Osteocyte (in vitro differentiated cells): ENCODE results near the gene PTPRB. TPM values are rescaled to one million over a fixed set of nuclear protein-coding genes. Genes with fewer than 3 reads are reported as not detected.

Source experiments
- DNase-seq: peaks from one replicate; pipeline ENCODE4 v3.0.0; 2021; ENCODE audit warnings: mixed read lengths; ENCODE audit not compliant: unreplicated experiment; ENCODE audit errors: extremely low spot score
- H3K27ac Mint-ChIP-seq: one replicate; pipeline ENCODE4 v1.8.0; 2021; ENCODE audit warnings: mild to moderate bottlenecking, mixed read lengths; ENCODE audit not compliant: unreplicated experiment
- H3K27me3 Mint-ChIP-seq: one replicate; pipeline ENCODE4 v1.8.0; 2021; ENCODE audit warnings: mixed read lengths; ENCODE audit not compliant: unreplicated experiment
- H3K36me3 Mint-ChIP-seq: one replicate; pipeline ENCODE4 v1.8.0; 2021; ENCODE audit warnings: mixed read lengths; ENCODE audit not compliant: unreplicated experiment
- H3K4me1 Mint-ChIP-seq: one replicate; pipeline ENCODE4 v1.8.0; 2021; ENCODE audit warnings: mixed read lengths; ENCODE audit not compliant: unreplicated experiment
- H3K4me3 Mint-ChIP-seq: one replicate; pipeline ENCODE4 v1.8.0; 2021; ENCODE audit warnings: mild to moderate bottlenecking, moderate library complexity, mixed read lengths; ENCODE audit not compliant: unreplicated experiment
- H3K9me3 Mint-ChIP-seq: one replicate; pipeline ENCODE4 v1.8.0; 2021; ENCODE audit warnings: mixed read lengths; ENCODE audit not compliant: unreplicated experiment
- long read RNA-seq: library from polyadenylated mRNA; unstranded; transcript quantifications from one replicate; pipeline ENCODE4 v2.0.0, GENCODE V29; 2021
- total RNA-seq: library from RNA; stranded (reverse); gene quantifications from 2 replicates; pipeline ENCODE4 v1.2.1, GENCODE V29; 2021
- TF ChIP-seq, protein P1 (sequence below): fragments of 200-600 bp; sonication (generic); IDR thresholded peaks from 2 replicates; pipeline ENCODE4 v1.5.0; 2021; ENCODE audit warnings: antibody characterized with exemption, mild to moderate bottlenecking, moderate library complexity

PTPRB gene
- total RNA-seq: 0.05 and 0.10 TPM in 2 replicates
- long read RNA-seq: 0 reads

DNA sequence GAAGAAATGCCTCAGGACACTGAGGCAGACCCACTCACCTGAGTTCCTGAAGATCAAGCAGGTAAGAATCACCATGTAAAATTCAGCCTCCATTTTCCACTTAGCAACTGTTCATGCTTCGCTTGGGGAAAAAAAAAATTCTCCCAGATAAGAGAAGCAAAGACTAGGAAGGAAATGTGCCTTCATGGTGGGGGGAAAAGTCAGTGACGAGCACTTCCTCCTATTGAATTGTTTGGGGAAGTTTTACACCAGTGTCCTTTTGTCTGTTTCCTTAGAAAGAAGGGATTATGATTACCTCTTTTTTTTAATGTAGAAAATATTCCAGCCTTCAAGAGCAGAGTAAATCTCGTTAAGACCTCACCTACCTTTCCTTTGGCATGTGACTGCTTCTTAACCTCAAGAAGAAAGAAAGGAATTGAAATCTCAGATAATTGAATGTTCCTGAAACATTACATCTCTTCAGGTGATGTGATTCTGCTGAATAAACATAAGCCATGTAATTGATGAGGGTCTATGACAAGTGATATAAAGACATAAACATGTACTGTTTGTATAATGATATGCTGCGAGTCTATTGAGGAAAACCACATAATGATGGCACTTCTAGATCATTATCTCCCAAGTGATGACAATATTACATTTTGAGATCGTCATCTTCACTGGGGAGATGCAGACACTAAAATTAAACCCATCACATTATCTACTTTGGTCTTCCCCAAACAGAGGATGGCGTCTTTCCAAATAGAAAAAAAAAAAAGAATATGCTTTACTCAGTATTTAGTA, at the start of gene PTPRB:
PTPRB (minus strand) TSS at position 127 of the 783 bp plus-strand sequence; CDS start at position 93, 34 bp downstream.
- H3K4me3 Mint-ChIP-seq: no peak within 1 kb of the TSS
- no peaks in the 10 kb centered on the region for H3K9me3 Mint-ChIP-seq
- H3K27me3 Mint-ChIP-seq: peaks cover 2% of the 10 kb centered on the region
- H3K36me3 Mint-ChIP-seq: no peaks in the 10 kb centered on the region
- no peaks in the 10 kb centered on the region for H3K4me1 Mint-ChIP-seq
- no peak within 1 kb of the TSS for H3K27ac Mint-ChIP-seq
- TF ChIP-seq, protein P1, sequence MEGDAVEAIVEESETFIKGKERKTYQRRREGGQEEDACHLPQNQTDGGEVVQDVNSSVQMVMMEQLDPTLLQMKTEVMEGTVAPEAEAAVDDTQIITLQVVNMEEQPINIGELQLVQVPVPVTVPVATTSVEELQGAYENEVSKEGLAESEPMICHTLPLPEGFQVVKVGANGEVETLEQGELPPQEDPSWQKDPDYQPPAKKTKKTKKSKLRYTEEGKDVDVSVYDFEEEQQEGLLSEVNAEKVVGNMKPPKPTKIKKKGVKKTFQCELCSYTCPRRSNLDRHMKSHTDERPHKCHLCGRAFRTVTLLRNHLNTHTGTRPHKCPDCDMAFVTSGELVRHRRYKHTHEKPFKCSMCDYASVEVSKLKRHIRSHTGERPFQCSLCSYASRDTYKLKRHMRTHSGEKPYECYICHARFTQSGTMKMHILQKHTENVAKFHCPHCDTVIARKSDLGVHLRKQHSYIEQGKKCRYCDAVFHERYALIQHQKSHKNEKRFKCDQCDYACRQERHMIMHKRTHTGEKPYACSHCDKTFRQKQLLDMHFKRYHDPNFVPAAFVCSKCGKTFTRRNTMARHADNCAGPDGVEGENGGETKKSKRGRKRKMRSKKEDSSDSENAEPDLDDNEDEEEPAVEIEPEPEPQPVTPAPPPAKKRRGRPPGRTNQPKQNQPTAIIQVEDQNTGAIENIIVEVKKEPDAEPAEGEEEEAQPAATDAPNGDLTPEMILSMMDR: no peak
- no peak for DNase-seq

DNA sequence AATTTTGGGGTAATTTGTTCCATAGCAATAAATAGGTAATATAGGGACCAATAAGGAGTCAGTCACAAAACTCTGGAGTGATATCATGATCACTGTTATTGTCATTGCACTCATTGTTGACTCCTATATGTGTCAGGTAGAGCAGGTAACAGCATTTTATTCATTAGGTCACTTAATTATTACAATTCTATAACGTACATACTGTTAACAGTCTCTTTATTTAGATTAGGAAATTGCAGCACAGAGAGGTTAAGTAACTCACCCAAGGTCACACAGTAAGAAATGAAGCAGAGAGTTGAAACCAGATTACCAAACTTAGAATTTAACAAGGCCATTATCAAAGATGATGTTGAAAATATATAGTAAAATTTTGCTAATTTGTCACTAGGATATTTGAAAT, 49.7 kb upstream of the PTPRB start:
- Mint-ChIP-seq H3K4me3 (no peak overlapping the region), H3K36me3 (no peaks in the 10 kb centered on the region), H3K4me1 (no peaks in the 10 kb centered on the region), H3K27ac (no peak overlapping the region), H3K27me3 (peaks cover 3% of the 10 kb centered on the region), H3K9me3 (no peaks in the 10 kb centered on the region)
- TF ChIP-seq, protein P1: no peak
- no peak for DNase-seq

DNA sequence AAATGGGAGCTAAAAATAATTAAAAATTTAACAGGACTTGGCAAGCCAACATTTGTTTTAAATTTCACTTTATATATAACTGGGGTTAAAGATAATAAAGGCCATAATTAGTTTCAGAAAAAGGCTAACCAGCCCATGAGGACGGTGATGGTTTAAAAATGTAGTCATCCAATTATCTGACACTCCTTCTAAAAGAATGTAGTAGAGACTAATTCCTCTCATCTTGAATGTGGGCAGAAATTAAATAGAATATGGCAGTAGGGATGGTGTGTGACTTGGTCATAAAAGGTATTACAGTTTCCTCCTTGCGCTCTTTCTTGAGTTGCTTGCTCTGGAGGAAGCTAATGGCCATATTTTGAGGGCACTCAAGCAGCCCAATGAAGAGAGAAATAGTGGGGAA, 49.1 kb upstream of the PTPRB start:
- Mint-ChIP-seq H3K27ac (no peak overlapping the region), H3K27me3 (peaks cover 3% of the 10 kb centered on the region), H3K36me3 (no peaks in the 10 kb centered on the region), H3K4me1 (no peaks in the 10 kb centered on the region), H3K4me3 (no peak overlapping the region), H3K9me3 (no peaks in the 10 kb centered on the region)
- no peak for DNase-seq
- TF ChIP-seq, protein P1: no peak

DNA sequence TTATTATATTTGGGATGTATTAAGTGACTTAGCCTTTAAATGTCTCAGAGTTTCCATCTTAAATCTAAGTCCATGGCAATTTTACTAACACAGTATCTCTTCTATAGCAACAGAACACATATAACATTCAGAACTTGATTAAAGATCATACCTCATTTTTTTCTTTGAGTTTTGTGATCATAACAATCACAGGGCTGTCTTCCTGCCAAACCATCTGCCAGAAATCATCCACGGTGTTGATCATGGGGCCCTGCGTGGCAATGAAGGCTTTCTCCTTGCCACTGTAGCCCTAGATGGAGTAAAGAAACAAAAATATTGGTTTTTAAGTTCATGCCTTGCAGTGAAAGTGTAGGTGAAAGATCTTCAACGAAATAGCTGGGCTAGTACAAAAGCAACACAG, 46.7 kb upstream of the PTPRB start:
- Mint-ChIP-seq H3K36me3 (no peaks in the 10 kb centered on the region), H3K4me1 (no peaks in the 10 kb centered on the region), H3K27ac (no peak overlapping the region), H3K9me3 (no peaks in the 10 kb centered on the region), H3K27me3 (peaks cover 2% of the 10 kb centered on the region), H3K4me3 (no peak overlapping the region)
- TF ChIP-seq, protein P1: no peak
- no peak for DNase-seq

DNA sequence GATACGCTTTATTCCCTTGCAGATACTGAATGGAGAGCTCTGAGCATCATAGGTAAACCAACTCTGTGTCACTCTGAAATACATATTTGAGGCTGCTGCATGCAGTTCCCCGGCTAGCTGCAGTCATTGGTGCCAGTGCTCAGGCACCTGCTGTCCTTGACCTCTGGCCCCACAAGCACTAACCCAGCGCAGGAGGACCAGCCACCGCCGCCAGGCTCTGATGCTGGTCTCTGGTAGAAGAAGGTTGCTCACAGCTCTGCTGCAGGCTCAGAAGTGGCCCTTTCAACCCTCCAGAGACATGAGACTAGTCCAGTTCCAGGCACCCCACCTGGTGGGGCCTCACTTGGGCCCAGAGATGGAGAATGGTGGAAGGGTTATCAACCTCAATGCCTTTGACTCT, 34.5 kb upstream of the PTPRB start:
- H3K4me1 Mint-ChIP-seq: no peaks in the 10 kb centered on the region
- no peak for DNase-seq
- H3K27me3 Mint-ChIP-seq: peaks cover 21% of the 10 kb centered on the region
- H3K4me3 Mint-ChIP-seq: no peak overlapping the region
- H3K27ac Mint-ChIP-seq: no peak overlapping the region
- no peaks in the 10 kb centered on the region for H3K36me3 Mint-ChIP-seq
- TF ChIP-seq, protein P1: no peak
- H3K9me3 Mint-ChIP-seq: no peaks in the 10 kb centered on the region
